GM19438 (cell line): ENCODE results near the gene NOTO.
"Not testable (repeated sequence)": the region's sequence is repeated elsewhere in the genome, so short reads cannot be mapped to it uniquely, and the experiment has no call there.

Experiments used
- ATAC-seq: cut with Tn5 transposase; IDR thresholded peaks from one replicate; pipeline ENCODE4 v1.9.1; 2021; ENCODE audit warnings: low read depth; ENCODE audit not compliant: unreplicated experiment

The NOTO gene

DNA sequence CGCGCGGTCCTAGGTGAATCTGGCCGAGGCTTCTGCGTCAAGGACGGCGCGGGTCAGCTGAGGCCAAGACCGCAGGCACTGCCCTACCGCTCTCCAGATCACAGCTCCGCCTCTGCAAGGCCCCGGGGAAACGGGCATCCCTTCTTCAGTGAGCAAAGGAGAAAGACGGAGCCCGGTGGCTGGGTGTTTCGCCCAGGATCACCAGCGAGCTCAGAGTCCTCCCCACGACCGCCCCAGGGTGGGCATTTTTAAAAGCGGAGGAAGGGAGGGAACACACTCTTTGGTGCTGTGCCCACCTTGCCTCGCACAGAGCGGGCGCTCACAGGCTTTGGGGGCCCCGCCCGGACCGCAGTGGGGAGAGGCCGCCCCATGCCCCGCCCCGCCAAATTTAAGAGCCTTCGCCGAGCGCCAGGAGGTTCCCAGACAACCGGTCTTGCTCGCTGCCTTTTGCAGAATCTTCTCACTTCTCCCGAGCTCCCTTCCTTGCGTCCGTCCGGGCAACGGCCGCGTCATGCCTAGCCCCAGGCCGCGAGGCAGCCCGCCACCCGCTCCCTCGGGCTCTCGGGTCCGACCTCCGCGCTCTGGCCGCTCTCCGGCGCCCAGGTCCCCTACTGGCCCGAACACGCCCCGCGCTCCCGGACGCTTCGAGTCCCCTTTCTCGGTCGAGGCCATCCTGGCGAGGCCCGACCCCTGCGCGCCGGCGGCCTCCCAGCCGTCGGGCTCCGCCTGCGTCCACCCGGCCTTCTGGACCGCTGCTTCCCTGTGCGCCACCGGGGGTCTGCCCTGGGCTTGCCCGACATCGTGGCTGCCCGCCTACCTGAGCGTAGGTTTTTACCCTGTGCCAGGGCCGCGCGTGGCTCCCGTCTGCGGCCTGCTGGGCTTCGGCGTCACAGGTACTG, at the start of gene NOTO:
TSS of gene NOTO (plus strand) at position 419 of the 899 bp plus-strand sequence. CDS start at position 512, 93 bp downstream.
- ATAC-seq: no peak

GRCh38 chr2:73156539-73157124, 45.7 kb upstream of the NOTO start:
- ATAC-seq: no peak

GRCh38 chr2:73162856-73163391, 39.5 kb upstream of the NOTO start:
- no peak for ATAC-seq

- no peak for ATAC-seq
Measured at GRCh38 chr2:73163483-73164367, 38.6 kb upstream of the NOTO start.

DNA sequence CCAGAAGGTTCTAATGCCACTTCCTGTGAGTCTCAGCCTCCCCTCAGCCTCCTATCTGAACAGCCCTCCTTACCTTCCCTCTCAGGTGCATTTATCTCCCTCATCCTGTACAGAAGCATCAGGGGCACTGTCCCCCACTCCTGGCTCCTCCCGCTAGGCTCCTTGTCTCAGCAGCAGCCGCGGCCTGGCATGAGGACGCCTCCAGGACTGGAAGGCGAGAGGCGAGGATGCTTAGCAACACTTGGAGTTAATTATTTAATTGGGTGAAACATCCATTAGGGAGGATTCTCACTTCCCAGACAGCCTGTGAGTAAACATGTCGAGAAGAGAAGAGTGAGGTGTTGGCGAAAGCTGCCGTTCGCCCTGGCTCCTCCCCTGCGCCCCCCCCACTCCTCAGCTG, 36.4 kb upstream of the NOTO start:
- ATAC-seq: not testable (repeated sequence)

DNA sequence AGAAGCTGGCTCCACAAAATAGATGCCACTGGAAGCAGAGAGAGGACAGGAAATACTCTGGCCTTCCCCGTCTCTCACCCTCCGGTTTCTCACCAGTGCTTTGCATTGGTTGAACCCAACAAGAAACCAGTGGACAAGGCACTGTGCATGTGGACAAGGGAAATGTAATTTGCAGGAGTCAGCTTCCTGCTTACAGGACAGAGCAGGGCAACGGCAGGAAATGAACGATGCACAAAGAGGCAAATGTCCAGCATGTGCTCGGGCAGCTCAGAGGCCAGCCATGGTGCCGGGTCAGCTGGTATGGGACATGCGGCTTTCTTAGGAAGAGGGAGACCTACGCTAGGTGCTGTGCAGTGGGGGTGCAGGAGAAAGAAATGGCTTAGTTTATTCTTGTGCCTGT, 35.6 kb upstream of the NOTO start:
- not testable (repeated sequence) for ATAC-seq

GRCh38 chr2:73168348-73168747, 34.0 kb upstream of the NOTO start:
- ATAC-seq: not testable (repeated sequence)

DNA sequence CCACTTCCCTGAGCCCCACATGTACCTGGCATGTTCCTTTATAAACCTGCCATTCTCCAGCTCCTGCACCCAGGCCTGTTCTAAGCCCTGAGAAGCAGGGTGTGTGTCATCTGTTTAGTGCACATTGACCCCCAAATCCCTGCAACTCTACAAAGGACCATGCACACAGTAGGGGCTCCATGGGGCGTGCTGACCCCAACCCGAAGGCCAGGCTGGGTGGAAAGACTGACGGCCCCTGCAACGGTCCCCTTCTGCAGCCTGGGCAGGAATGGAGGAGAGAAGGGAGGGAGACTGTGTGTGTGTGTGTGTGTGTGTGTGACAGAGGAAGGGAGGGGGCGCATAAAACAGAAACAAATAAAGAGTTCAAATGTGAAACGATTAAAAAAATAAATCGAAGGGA, 32.0 kb upstream of the NOTO start:
- not testable (repeated sequence) for ATAC-seq

DNA sequence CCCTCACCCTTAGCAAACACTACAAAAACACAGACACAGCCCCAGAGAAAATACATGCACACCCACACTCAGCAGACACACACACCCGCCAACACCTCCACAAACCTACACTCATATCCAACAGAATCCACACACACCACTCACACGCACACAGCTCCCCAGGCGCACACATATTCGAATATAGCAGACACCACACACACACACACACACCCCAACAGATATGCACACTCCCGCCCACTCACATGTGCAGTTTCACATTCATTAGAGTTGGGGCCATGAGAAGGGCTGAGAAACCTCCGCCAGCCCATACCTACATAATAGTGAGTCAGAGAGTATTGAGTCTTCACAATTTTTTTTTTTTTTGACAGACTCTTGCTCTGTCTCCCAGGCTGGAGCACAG, 29.4 kb upstream of the NOTO start:
- no peak for ATAC-seq

DNA sequence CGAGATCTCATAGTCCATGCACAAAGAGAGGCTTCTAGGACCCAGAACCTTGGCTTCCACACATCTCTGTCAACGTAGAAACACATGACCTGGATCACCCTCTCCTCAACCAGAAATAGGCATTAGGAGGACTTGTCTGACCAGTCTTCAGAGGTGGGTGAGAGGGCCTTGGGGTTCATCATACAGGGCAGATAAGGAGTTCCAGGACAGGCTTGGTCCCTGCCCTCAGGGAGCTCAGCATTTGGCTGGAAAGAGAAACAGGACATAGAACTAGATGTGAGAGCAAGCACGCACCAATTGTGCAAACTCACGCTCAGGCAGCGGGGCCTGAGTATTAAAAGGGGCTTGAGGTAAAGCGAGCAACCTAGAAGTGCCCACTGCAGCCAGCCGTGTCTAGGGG, 28.6 kb upstream of the NOTO start:
- no peak for ATAC-seq

DNA sequence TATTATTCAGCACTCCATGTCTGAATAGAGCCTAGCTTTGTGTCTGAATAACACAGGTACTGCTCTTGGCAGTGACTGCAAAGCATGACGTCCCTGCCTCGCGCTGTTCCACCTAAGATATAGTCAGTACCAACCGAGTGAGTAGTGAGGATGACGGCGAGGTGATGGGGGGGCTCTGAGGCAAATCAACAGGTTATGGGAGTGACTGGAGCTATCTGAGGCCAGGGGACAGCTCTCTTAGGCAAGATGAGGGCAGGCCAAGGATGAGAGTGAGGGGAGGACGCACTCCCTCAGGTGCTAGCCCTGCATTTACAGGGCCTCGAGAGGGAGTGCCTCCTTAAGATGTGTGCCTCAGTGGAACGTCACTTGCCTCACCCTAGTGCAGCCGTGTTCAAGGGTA, 28.1 kb upstream of the NOTO start:
- ATAC-seq: no peak

DNA sequence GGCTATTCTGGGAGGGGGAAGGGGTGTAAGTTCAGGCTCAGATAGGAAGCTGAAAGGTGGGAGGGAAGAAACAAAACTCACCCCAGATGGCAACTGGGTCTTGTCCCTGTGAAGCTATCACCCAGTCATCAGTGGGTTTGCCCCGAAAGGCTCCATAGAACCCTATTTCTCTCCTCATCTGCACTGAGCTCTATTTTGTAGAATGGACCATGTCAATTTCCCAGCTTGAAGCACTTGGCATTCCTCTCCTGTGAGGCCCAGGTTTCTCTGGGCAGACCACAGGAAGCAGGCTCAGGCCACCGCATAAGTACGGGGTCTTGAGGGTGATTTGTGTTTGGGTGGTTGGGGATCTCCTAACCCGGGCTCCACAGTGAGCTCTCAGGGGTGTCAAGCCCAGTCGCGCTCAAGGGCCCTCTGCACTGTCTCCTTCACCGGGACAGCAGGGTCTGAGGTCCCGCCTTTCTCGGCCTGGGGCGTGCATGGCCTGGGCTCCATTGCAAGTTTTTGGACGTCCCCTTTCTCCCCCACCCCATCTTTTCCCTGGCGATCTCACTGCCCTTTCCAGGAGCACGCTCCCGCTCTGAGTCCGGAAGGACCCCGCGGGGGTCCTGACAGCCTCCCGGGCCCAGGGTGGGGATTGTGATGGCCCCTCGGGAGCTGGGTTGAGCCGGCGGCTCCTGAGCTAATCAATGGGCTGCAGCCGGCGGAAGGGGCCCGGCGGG, 27.3 kb upstream of the NOTO start:
- ATAC-seq: no peak

- no peak for ATAC-seq
Measured at GRCh38 chr2:73175663-73176204, 26.6 kb upstream of the NOTO start.

DNA sequence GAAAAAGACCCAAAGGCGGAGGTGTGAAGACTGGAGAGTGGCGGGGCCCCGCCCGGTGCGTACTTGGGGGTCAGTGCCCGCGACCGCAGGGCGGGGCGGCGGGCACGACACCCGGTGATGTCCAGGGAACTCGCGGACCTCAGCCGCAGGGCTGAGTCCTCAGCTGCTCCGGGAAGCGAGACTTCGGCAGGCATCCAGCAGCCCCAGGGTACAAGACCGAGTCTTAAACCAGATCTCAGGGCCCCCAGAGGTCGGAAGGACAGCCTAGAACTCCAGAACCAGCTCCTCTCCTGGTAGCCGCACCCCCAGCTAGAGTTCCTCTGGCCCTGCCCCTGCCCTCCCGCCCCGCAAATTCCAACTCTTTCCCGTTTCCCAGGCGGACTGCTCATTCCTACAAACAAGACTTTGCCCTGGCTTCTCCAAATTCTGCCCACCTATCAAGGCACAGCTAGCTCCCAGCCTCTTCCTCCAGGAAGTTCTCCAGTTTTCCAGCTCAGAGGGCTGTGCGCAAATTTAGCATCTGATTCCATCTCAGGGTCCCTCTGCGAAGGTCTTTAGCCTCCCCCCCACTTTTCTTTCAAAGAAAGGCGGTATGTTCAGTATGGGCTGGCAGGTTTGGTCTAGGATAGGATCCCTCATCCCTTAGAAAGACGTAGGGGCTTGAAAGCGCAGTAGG, 26.0 kb upstream of the NOTO start:
- no peak for ATAC-seq

- ATAC-seq: peak; percentile 80
Measured at GRCh38 chr2:73176881-73177644, 25.3 kb upstream of the NOTO start.

- ATAC-seq: peak; percentile 3
Measured at GRCh38 chr2:73177645-73178255, 24.6 kb upstream of the NOTO start.

DNA sequence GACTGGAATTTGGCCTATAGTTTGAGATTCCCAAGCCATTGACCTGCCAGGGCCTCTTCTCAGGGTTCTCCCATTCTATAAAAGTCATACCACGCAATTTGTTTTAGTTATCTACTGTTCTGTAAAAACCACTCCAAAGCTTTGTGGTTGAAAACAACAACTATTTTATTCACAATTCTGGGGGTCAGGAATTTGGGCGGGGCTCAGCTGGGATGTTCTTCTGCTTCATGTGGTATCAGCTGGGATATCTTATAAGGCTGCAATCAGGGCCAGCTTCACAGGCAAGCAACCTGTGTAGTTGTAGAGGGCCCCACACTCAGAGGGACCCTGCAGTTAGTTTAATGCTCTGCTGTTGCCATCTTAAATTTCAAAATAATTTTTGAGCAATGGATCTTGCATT, 16.4 kb upstream of the NOTO start:
- ATAC-seq: no peak

- no peak for ATAC-seq
Measured at GRCh38 chr2:73187549-73187948, 14.8 kb upstream of the NOTO start.
